ENCODE results near the gene ERMN. TPM values are rescaled to one million over a fixed set of nuclear protein-coding genes. Genes with fewer than 3 reads are reported as not detected.

ERMN gene
- total RNA-seq, 1 donor from 2014 or later: not detected

DNA sequence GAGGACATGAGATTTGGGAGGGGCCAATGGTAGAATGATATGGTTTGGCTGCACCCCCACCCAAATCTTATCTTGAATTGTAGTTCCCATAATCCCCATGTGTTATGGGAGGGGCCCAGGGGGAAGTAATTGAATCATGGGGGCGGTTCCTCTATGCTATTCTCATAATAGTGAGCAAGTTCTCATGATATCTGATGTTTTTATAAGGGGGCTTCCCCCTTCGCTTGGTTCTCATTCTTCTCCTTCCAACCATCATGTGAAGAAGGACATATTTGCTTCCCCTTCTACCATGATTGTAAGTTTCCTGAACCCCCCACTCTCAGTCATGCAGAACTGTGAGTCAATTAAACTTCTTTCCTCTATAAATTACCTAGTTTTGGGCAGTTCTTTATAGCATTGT, 37.0 kb upstream of the ERMN start:
- no peak overlapping the region for H3K4me3 ChIP-seq
- H3K27ac ChIP-seq (replicated peaks): no peak overlapping the region
- TF ChIP-seq, protein P1, sequence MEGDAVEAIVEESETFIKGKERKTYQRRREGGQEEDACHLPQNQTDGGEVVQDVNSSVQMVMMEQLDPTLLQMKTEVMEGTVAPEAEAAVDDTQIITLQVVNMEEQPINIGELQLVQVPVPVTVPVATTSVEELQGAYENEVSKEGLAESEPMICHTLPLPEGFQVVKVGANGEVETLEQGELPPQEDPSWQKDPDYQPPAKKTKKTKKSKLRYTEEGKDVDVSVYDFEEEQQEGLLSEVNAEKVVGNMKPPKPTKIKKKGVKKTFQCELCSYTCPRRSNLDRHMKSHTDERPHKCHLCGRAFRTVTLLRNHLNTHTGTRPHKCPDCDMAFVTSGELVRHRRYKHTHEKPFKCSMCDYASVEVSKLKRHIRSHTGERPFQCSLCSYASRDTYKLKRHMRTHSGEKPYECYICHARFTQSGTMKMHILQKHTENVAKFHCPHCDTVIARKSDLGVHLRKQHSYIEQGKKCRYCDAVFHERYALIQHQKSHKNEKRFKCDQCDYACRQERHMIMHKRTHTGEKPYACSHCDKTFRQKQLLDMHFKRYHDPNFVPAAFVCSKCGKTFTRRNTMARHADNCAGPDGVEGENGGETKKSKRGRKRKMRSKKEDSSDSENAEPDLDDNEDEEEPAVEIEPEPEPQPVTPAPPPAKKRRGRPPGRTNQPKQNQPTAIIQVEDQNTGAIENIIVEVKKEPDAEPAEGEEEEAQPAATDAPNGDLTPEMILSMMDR (IDR thresholded peaks at IDR 0.05; ENCODE audit: borderline replicate concordance): no peak
- peaks cover 12% of the 10 kb centered on the region for H3K9me3 ChIP-seq (replicated peaks)
- peaks cover 10% of the 10 kb centered on the region for H3K4me1 ChIP-seq
- DNase-seq: no peak
- intact Hi-C loops (cut with micrococcal nuclease): no loop called here
- H3K27me3 ChIP-seq (ENCODE audit: low read depth): no peaks in the 10 kb centered on the region
- no peaks in the 10 kb centered on the region for H3K36me3 ChIP-seq

DNA sequence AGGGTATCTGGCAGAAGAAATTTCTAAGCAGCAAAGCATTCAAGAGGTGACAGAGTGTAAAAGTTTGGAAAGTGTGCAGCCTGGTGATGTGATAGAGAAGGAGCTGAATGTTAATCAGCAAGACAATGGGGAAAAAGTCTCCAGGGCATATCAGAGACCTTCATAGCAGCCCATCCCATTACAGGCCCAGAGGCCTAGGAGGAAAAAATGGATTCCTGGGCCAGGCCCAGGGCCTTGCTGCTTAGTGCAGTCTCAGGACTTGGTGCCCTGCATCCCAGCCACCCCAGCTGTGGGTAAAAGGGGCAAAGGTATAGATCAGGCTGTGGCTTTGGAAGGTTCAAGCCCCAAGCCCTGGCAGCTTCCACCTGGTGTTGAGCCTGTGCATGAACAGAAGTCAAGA, 35.9 kb upstream of the ERMN start:
- H3K9me3 ChIP-seq (replicated peaks): peaks cover 12% of the 10 kb centered on the region
- H3K4me1 ChIP-seq: peaks cover 10% of the 10 kb centered on the region
- no peaks in the 10 kb centered on the region for H3K36me3 ChIP-seq
- TF ChIP-seq, protein P1 (IDR thresholded peaks at IDR 0.05; ENCODE audit: borderline replicate concordance): no peak
- intact Hi-C loops (cut with micrococcal nuclease): no loop called here
- no peak overlapping the region for H3K4me3 ChIP-seq
- no peak overlapping the region for H3K27ac ChIP-seq (replicated peaks)
- no peak for DNase-seq
- no peaks in the 10 kb centered on the region for H3K27me3 ChIP-seq (ENCODE audit: low read depth)

DNA sequence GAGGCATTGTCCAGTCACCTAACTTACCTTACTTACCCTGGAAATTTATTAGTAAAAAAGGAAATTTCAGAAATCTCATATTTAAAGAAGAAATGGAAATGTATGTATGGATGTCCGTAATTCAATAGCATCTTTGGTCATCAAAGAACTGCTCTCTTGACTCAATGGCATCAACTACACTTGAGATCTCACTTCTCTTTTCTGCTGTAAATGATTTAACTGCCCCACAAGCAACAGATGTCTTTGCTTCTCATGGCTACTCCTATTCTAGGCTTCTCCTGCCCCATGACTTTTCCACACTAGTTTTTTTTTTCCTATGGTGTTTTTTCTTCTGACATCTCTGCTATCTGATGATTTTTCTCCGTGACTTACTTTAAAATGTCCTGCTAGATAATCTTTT, 34.0 kb upstream of the ERMN start:
- Histone ChIP-seq H3K4me3 (no peak overlapping the region), H3K9me3 (replicated peaks) (peaks cover 12% of the 10 kb centered on the region), H3K27ac (replicated peaks) (no peak overlapping the region), H3K36me3 (no peaks in the 10 kb centered on the region), H3K27me3 (ENCODE audit: low read depth) (no peaks in the 10 kb centered on the region), H3K4me1 (peaks cover 10% of the 10 kb centered on the region)
- intact Hi-C loops (cut with micrococcal nuclease): no loop called here
- no peak for DNase-seq
- TF ChIP-seq, protein P1 (IDR thresholded peaks at IDR 0.05; ENCODE audit: borderline replicate concordance): no peak

DNA sequence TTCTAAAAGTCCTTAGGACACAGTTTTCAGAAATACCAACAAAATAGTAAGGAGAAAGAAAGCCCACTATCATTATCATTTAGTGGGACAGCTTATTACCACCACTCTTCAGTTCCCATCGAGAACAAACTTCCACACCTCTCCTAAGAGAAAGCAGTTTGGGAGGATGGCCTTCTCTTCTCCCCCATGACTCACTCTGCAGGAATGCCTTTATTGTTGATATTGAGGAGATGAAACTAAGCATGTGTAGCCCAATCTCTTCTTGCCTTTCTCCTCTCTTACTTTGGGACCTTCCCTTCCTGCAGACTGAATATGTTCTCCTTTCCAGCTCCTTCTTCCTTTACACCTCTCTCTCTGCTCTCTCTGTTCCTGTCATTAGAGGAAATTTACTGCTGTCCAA, 30.0 kb upstream of the ERMN start:
- H3K4me3 ChIP-seq: no peak overlapping the region
- H3K36me3 ChIP-seq: no peaks in the 10 kb centered on the region
- no peaks in the 10 kb centered on the region for H3K27me3 ChIP-seq (ENCODE audit: low read depth)
- intact Hi-C loops (cut with micrococcal nuclease): no loop called here
- H3K27ac ChIP-seq (replicated peaks): no peak overlapping the region
- TF ChIP-seq, protein P1 (IDR thresholded peaks at IDR 0.05; ENCODE audit: borderline replicate concordance): no peak
- no peaks in the 10 kb centered on the region for H3K9me3 ChIP-seq (replicated peaks)
- no peaks in the 10 kb centered on the region for H3K4me1 ChIP-seq
- DNase-seq: no peak

DNA sequence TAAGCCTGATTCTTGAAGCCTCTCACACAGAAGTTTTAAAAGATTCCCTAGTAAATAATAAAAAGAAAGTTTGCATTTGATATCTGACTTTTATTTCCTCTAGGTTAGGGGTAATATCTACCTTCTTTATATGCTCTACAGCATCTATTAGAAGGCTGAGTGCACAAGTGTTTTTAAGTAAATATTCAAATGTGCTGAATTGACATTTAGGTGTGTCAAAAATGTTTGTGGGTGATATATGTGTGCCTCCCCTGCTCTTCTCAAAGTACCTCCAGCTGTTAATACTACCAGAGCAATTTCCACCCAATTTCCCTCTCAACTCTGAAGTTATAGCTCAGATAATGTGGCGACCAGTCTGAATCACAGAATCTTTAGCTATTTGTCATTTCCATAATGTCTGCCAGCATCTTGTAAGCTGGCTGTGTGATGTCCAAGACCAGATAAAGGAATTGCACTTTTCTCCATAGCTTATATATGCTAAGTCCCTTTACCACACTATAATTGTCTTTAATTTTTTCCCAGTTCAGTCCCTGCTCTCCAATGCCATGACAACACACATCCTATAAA, 24.4 kb upstream of the ERMN start:
- Histone ChIP-seq H3K27me3 (ENCODE audit: low read depth) (no peaks in the 10 kb centered on the region), H3K27ac (replicated peaks) (no peak overlapping the region), H3K36me3 (no peaks in the 10 kb centered on the region), H3K4me3 (no peak overlapping the region), H3K9me3 (replicated peaks) (peaks cover 2% of the 10 kb centered on the region), H3K4me1 (no peaks in the 10 kb centered on the region)
- TF ChIP-seq, protein P1 (IDR thresholded peaks at IDR 0.05; ENCODE audit: borderline replicate concordance): no peak
- intact Hi-C loops (cut with micrococcal nuclease): no loop called here
- no peak for DNase-seq
